NT2/D1 (cell line): Measurements from ENCODE around the gene CREB3L2.

ENCODE experiments used
- YY1 ChIP-seq: IDR thresholded peaks from 2 replicates; pipeline ENCODE4 v1.6.1; 2011; ENCODE audit not compliant: insufficient read length, insufficient read depth
- ZNF274 ChIP-seq: IDR thresholded peaks from 2 replicates; pipeline ENCODE4 v1.6.1; 2011; ENCODE audit warnings: mild to moderate bottlenecking, low read depth, low read length

- TF ChIP-seq ZNF274 (no peak), YY1 (no peak)
Measured at GRCh38 chr7:137834552-137834951, 167.3 kb downstream of the CREB3L2 start.
